ENCODE measurements around the gene P2RY2. TPM values are rescaled to one million over a fixed set of nuclear protein-coding genes. Genes with fewer than 3 reads are reported as not detected.

The P2RY2 gene
- total and polyA plus RNA-seq, 2 of the 8 experiments (the other 6 are each of a cell fraction or from before 2014, with no cell fraction given) = 1.0 to 1.5 TPM

GRCh38 chr11:73235236-73235786, 17.2 kb downstream of the P2RY2 start:
- FAIRE-seq = no peak
- POLR2A ChIA-PET (ENCODE audit: partially characterized antibody) = interaction anchor here (1.1 to 1.2 kb wide), 2 partner anchors 38 to 50 kb away, joined by 4 to 5 read pairs; no protein-coding TSS in a partner anchor
- no peak for TF ChIP-seq CBX8 (IDR thresholded peaks at IDR 0.05; ENCODE audit: borderline replicate concordance, low read depth, low read length)
- no peak for TF ChIP-seq NANOG (IDR thresholded peaks at IDR 0.05; ENCODE audit: insufficient read depth, low read depth, low read length, poor library complexity, severe bottlenecking)
- TF ChIP-seq SP2 (IDR thresholded peaks at IDR 0.05; ENCODE audit: low read length) = no peak
- no peak for TF ChIP-seq ASH2L (IDR thresholded peaks at IDR 0.05; ENCODE audit: low read length)
- TF ChIP-seq, protein P1, sequence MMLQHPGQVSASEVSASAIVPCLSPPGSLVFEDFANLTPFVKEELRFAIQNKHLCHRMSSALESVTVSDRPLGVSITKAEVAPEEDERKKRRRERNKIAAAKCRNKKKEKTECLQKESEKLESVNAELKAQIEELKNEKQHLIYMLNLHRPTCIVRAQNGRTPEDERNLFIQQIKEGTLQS (IDR thresholded peaks at IDR 0.05; ENCODE audit: insufficient read depth, low read depth, low read length) = no peak
- TF ChIP-seq CEBPB (IDR thresholded peaks at IDR 0.05; ENCODE audit: low read depth, low read length) = no peak
- no peak for TF ChIP-seq SIN3A (conservative IDR thresholded peaks at IDR 0.05 in 1 of 2, IDR thresholded peaks at IDR 0.05 in 1 of 2; ENCODE audit: low read depth in 1 of 2, low read length in 2 of 2)
- no peak for TF ChIP-seq BCL11A (IDR thresholded peaks at IDR 0.05; ENCODE audit: low read depth in 2 of 2, low read length in 2 of 2)
- no peak for TF ChIP-seq EGR1 (IDR thresholded peaks at IDR 0.05; ENCODE audit: borderline replicate concordance, low read depth, low read length)
- no peak for TF ChIP-seq POLR2AphosphoS5 (IDR thresholded peaks at IDR 0.05; ENCODE audit: low read depth, low read length)
- no peak for TF ChIP-seq HDAC6 (IDR thresholded peaks at IDR 0.05; ENCODE audit: low read depth, low read length)
- no peak for TF ChIP-seq RNF2 (IDR thresholded peaks at IDR 0.05; ENCODE audit: borderline replicate concordance, low read depth, low read length, missing control alignments, poor library complexity, severe bottlenecking)
- no peak for TF ChIP-seq JUN (IDR thresholded peaks at IDR 0.05; ENCODE audit: low read depth, low read length)

More at GRCh38 chr11:73235236-73235786, 17.2 kb downstream of the P2RY2 start:
- no peak overlapping the region for H2BK20ac ChIP-seq (ENCODE audit: low read length)
- H2BK15ac ChIP-seq (ENCODE audit: low read length) = no peak overlapping the region
- no peak overlapping the region for H3K14ac ChIP-seq (ENCODE audit: insufficient read length)
- no peaks in the 10 kb centered on the region for H3K79me1 ChIP-seq (ENCODE audit: low read depth, low read length)
- no peak overlapping the region for H3K56ac ChIP-seq (replicated peaks; ENCODE audit: insufficient read length, low read depth, low read length)
- H3K79me2 ChIP-seq (ENCODE audit: control insufficient read depth in 1 of 2, insufficient read depth in 2 of 2, low read length in 2 of 2) = no peaks in the 10 kb centered on the region
- H2BK5ac ChIP-seq (ENCODE audit: low read depth, low read length) = no peak overlapping the region
- H4K5ac ChIP-seq (ENCODE audit: insufficient read length, low read depth, low read length) = no peak overlapping the region
- no peak overlapping the region for H3K4me2 ChIP-seq (ENCODE audit: insufficient read depth in 1 of 2, low read depth in 2 of 2, low read length in 2 of 2)
- CTCF ChIA-PET (ENCODE audit: partially characterized antibody) = interaction anchor here (0.5 to 21.6 kb wide), 28 partner anchors 9 to 509 kb away, joined by 3 to 451 read pairs (median 8); no protein-coding TSS in a partner anchor
- no peak overlapping the region for H2AFZ ChIP-seq (ENCODE audit: low read length)
- H4K20me1 ChIP-seq (replicated peaks in 1 of 2; ENCODE audit: control insufficient read depth in 1 of 2, insufficient read depth in 2 of 2, low read length in 2 of 2) = no peaks in the 10 kb centered on the region
- no peak for DNase-seq (ENCODE audit: low read depth in 1 of 2, low spot score in 2 of 2)
- no peak overlapping the region for H3K18ac ChIP-seq (ENCODE audit: extremely low read depth, low read length)
- H3K27me3 ChIP-seq (replicated peaks in 1 of 4; ENCODE audit: control insufficient read depth in 3 of 4, extremely low read depth in 1 of 4, insufficient read depth in 3 of 4, low read length in 3 of 4) = no peaks in the 10 kb centered on the region
- no peaks in the 10 kb centered on the region for H3K9me3 ChIP-seq (ENCODE audit: insufficient read depth in 2 of 2, low read depth in 1 of 2, low read length in 1 of 2)
- H4K8ac ChIP-seq (ENCODE audit: extremely low read depth, insufficient read depth, low read length) = no peak overlapping the region
- H3K23me2 ChIP-seq (ENCODE audit: low read depth, low read length) = 0 out of 2 replicates have a peak, but pooled peaks cover 2% of the 10 kb centered on the region
- H3K36me3 ChIP-seq (ENCODE audit: control insufficient read depth in 2 of 4, insufficient read depth in 4 of 4, low read length in 3 of 4) = no peaks in the 10 kb centered on the region
- H3K9ac ChIP-seq (replicated peaks in 1 of 4; ENCODE audit: extremely low read depth in 1 of 4, low read depth in 3 of 4, low read length in 3 of 4) = no peak overlapping the region
- no peak overlapping the region for H4K91ac ChIP-seq (replicated peaks; ENCODE audit: insufficient read length, low read length)
- no peak overlapping the region for H3K4ac ChIP-seq (replicated peaks; ENCODE audit: insufficient read length, low read depth, low read length)
- no peak overlapping the region for H3K4me3 ChIP-seq (ENCODE audit: extremely low read depth in 1 of 4, insufficient read depth in 2 of 4, low read depth in 3 of 4, low read length in 4 of 4)
- no peak overlapping the region for H3K23ac ChIP-seq (ENCODE audit: insufficient read length)
- H2BK120ac ChIP-seq (replicated peaks; ENCODE audit: low read depth, low read length) = no peak overlapping the region
- H3K27ac ChIP-seq (ENCODE audit: low read depth, low read length) = no peak overlapping the region
- WGBS, 2 experiments (ENCODE audit: extremely low coverage in 1 of 2, insufficient coverage in 1 of 2, insufficient read length in 1 of 2, insufficient replicate concordance in 2 of 2, low coverage in 1 of 2, low lambda C conversion rate in 2 of 2, missing lambda C conversion rate in 1 of 2) = 89% methylated on average over 8 of the region's 8 CpGs; no CpG with 5 or more reads in 1 of the 2 experiments
- H2AK5ac ChIP-seq (ENCODE audit: low read depth, low read length) = no peak overlapping the region
- H2BK12ac ChIP-seq (ENCODE audit: low read depth, low read length) = no peak overlapping the region
- H3K4me1 ChIP-seq (replicated peaks in 1 of 4; ENCODE audit: control insufficient read depth in 3 of 4, insufficient read depth in 4 of 4, low read length in 3 of 4) = peaks cover 0 to 3% (median 3%) of the 10 kb centered on the region in 4 experiments; a peak in 3 of 7 replicates
